Measurements from ENCODE around the gene ATAD3A. TPM values are rescaled to one million over a fixed set of nuclear protein-coding genes. Genes with fewer than 3 reads are reported as not detected.
"Not testable (repeated sequence)": the region's sequence is repeated elsewhere in the genome, so short reads cannot be mapped to it uniquely, and the experiment has no call there.

ATAD3A gene
- polyA plus RNA-seq, 1 of the 3 experiments (the other 2 are of a cell fraction): 40.2 TPM

GRCh38 chr1:1529936-1530335 lies 18.0 kb downstream of the ATAD3A start:
- no peaks in the 10 kb centered on the region for H3K27me3 ChIP-seq (ENCODE audit: insufficient read depth)
- no peak overlapping the region for H3K4me2 ChIP-seq
- H3F3A ChIP-seq (replicated peaks; ENCODE audit: insufficient read depth): no peaks in the 10 kb centered on the region
- ChIA-PET POLR2A (interaction anchor here (0.6 kb wide), 1 partner anchor 121 kb away, joined by 6 read pairs; no protein-coding TSS in a partner anchor), CTCF (interaction anchor here (1.3 kb wide), 1 partner anchor 24 kb away, joined by 3 read pairs; no protein-coding TSS in a partner anchor)
- H3K9me2 ChIP-seq: no peaks in the 10 kb centered on the region
- no peak overlapping the region for H2AFZ ChIP-seq (ENCODE audit: low read depth)
- no peak overlapping the region for H3K27ac ChIP-seq (ENCODE audit: low read depth in 2 of 2, low read length in 1 of 2)
- no peak for TF ChIP-seq ZBTB33 (IDR thresholded peaks at IDR 0.05; ENCODE audit: borderline replicate concordance, low read depth)
- no peak for TF ChIP-seq YY1 (IDR thresholded peaks at IDR 0.05; ENCODE audit: low read depth)
- no peak for TF ChIP-seq TAF1 (IDR thresholded peaks at IDR 0.05; ENCODE audit: borderline replicate concordance, low read depth, low read length)
- H3K9ac ChIP-seq: no peak overlapping the region
- WGBS (ENCODE audit: low lambda C conversion rate): 98% methylated on average over 7 of the region's 8 CpGs
- no peaks in the 10 kb centered on the region for H3K79me2 ChIP-seq (ENCODE audit: insufficient read depth)
- H3K4me1 ChIP-seq (ENCODE audit: control insufficient read depth in 1 of 2, insufficient read depth in 2 of 2, low read depth in 1 of 2, low read length in 1 of 2): no peaks in the 10 kb centered on the region
- H3K4me3 ChIP-seq (ENCODE audit: low read depth in 2 of 2, low read length in 1 of 2): no peak overlapping the region
- H4K20me1 ChIP-seq (ENCODE audit: insufficient read depth): no peaks in the 10 kb centered on the region
- no peak for DNase-seq
- H3K9me3 ChIP-seq: no peaks in the 10 kb centered on the region
- peaks cover 15 to 27% of the 10 kb centered on the region in 2 experiments for H3K36me3 ChIP-seq (replicated peaks in 1 of 2; ENCODE audit: control insufficient read depth in 1 of 2, insufficient read depth in 2 of 2, low read length in 1 of 2)

- CTCF ChIA-PET: no interaction called here
- Histone ChIP-seq H3K27me3 (ENCODE audit: insufficient read depth) (no peaks in the 10 kb centered on the region), H3K9ac (no peak overlapping the region), H3K27ac (ENCODE audit: low read depth in 2 of 2, low read length in 1 of 2) (no peak overlapping the region), H3K4me2 (no peak overlapping the region), H3K36me3 (replicated peaks in 1 of 2; ENCODE audit: control insufficient read depth in 1 of 2, insufficient read depth in 2 of 2, low read length in 1 of 2) (peaks cover 15 to 25% of the 10 kb centered on the region in 2 experiments), H3K79me2 (ENCODE audit: insufficient read depth) (no peaks in the 10 kb centered on the region), H2AFZ (ENCODE audit: low read depth) (no peak overlapping the region), H3K4me3 (ENCODE audit: low read depth in 2 of 2, low read length in 1 of 2) (no peak overlapping the region), H3K4me1 (ENCODE audit: control insufficient read depth in 1 of 2, insufficient read depth in 2 of 2, low read depth in 1 of 2, low read length in 1 of 2) (no peaks in the 10 kb centered on the region), H3K9me3 (no peaks in the 10 kb centered on the region), H3K9me2 (no peaks in the 10 kb centered on the region), H4K20me1 (ENCODE audit: insufficient read depth) (no peaks in the 10 kb centered on the region), H3F3A (replicated peaks; ENCODE audit: insufficient read depth) (no peaks in the 10 kb centered on the region)
- TF ChIP-seq FOXJ3 (CRISPR knock-in tag; IDR thresholded peaks at IDR 0.05): no peak
- no peak for DNase-seq
- 93% methylated on average over 4 of the region's 4 CpGs for WGBS (ENCODE audit: low lambda C conversion rate)
- POLR2A ChIA-PET: no interaction called here
Measured at GRCh38 chr1:1531947-1532346, 20.0 kb downstream of the ATAD3A start.

- H3K4me3 ChIP-seq (ENCODE audit: low read depth in 2 of 2, low read length in 1 of 2); POLR2A ChIA-PET; H3K9ac ChIP-seq; H3K79me2 ChIP-seq (ENCODE audit: insufficient read depth); H3K9me3 ChIP-seq; H3K27me3 ChIP-seq (ENCODE audit: insufficient read depth); H3K4me1 ChIP-seq (ENCODE audit: control insufficient read depth in 1 of 2, insufficient read depth in 2 of 2, low read depth in 1 of 2, low read length in 1 of 2); DNase-seq; H3K27ac ChIP-seq (ENCODE audit: low read depth in 2 of 2, low read length in 1 of 2); CTCF ChIA-PET; H3F3A ChIP-seq (replicated peaks; ENCODE audit: insufficient read depth); H3K9me2 ChIP-seq; H2AFZ ChIP-seq (ENCODE audit: low read depth); H4K20me1 ChIP-seq (ENCODE audit: insufficient read depth); H3K4me2 ChIP-seq: not testable (repeated sequence)
- H3K36me3 ChIP-seq (replicated peaks in 1 of 2; ENCODE audit: control insufficient read depth in 1 of 2, insufficient read depth in 2 of 2, low read length in 1 of 2): peaks cover 15 to 24% of the 10 kb centered on the region in 2 experiments
- WGBS (ENCODE audit: low lambda C conversion rate): no CpG with 5 or more reads among the region's 22 CpGs
Measured at GRCh38 chr1:1533176-1533893, 21.4 kb downstream of the ATAD3A start.

- peaks cover 15 to 22% of the 10 kb centered on the region in 2 experiments for H3K36me3 ChIP-seq (replicated peaks in 1 of 2; ENCODE audit: control insufficient read depth in 1 of 2, insufficient read depth in 2 of 2, low read length in 1 of 2)
- H3K4me1 ChIP-seq (ENCODE audit: control insufficient read depth in 1 of 2, insufficient read depth in 2 of 2, low read depth in 1 of 2, low read length in 1 of 2); H3F3A ChIP-seq (replicated peaks; ENCODE audit: insufficient read depth); H3K4me3 ChIP-seq (ENCODE audit: low read depth in 2 of 2, low read length in 1 of 2); POLR2A ChIA-PET; H2AFZ ChIP-seq (ENCODE audit: low read depth); H3K4me2 ChIP-seq; H3K79me2 ChIP-seq (ENCODE audit: insufficient read depth); H3K9me2 ChIP-seq; CTCF ChIA-PET; H4K20me1 ChIP-seq (ENCODE audit: insufficient read depth); H3K27ac ChIP-seq (ENCODE audit: low read depth in 2 of 2, low read length in 1 of 2); H3K27me3 ChIP-seq (ENCODE audit: insufficient read depth); H3K9me3 ChIP-seq; DNase-seq; H3K9ac ChIP-seq: not testable (repeated sequence)
- WGBS (ENCODE audit: low lambda C conversion rate): no CpG with 5 or more reads among the region's 18 CpGs
Measured at GRCh38 chr1:1533894-1534291, 21.9 kb downstream of the ATAD3A start.
